A549 treated with CpdA at 1 μM for 4 hours (cell line): ENCODE measurements around the gene MSI1. TPM values are rescaled to one million over a fixed set of nuclear protein-coding genes. Genes with fewer than 3 reads are reported as not detected.

ENCODE experiments used
- total RNA-seq: library from RNA; stranded (reverse); fragments of 200-300 nt; extraction: Qiagen RNA extraction; gene quantifications from 5 replicates; pipeline ENCODE4 v1.2.3, GENCODE V29; 2022; ENCODE audit warnings: low read depth

The MSI1 gene
- total RNA-seq: 1.3 to 1.7 TPM (median 1.5 TPM) in 5 replicates

DNA sequence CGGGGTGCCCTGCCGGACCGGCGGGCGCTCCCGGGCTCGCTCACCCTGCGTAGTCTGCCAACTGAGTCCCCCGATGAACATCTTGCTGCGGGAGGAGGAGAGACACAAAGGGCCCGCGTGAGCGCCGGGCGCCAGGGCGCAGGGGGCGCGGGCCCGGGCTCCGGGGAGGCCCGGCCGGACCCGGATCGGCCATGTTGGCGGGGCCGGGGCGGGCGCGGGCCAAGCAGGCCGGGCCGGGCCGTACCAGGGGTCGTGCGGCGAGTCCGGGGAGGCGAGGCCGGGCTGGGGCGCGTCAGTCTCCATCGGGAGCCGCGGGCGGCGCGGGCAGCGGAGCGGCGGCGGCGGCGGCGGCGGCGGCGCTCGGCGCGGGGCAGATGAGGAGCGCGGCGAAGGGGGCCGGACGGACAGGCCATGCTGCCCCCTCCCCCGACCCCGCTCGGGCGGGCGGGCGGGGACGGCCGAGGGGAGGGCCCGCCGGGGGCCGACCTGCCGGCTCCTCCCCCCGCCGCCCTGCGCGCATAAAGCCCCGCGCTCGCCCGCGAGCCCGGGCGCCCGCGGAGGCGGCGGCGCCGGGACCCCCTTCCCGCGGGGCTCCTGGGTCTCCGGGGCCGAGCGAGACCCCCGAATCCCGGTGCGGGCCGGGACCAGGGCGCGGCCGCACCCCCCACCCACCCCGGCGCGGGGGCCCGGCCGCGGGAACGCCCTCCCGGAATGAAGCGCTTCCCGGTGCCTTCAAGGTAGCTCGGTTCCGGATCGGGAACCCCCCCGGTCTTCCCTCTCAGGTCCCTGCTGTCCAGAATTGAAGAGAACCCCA, at the start of gene MSI1:
TSS of gene MSI1 (minus strand) at position 376 of the 814 bp plus-strand sequence. CDS start at position 303, 73 bp downstream.

DNA sequence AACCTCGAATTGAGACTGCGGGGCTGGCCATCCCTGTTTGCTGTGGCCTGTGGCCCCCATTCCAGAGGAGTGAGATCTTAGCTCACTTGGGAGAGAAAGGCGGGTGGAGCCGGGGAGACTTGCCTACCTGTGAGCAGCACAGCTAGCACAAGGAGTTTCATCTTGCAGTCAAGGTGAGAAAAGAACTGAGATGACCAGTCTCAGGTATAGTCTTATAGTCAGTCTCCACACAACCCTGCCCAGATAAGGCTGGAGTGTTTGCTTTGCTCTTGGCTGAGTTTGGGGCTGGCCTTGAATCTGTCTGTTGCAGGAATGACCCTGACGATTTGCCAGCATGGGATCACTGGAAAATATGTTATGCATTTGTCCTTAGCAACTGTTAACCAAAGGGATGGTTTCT, 41.4 kb downstream of the MSI1 start, which contains the start of gene PLA2G1B:
TSS of gene PLA2G1B (minus strand) at position 187 of the 400 bp plus-strand sequence. CDS start at position 161, 26 bp downstream.

GRCh38 chr12:120301962-120302815, 66.8 kb downstream of the MSI1 start, which contains the start of gene SIRT4:
Gene SIRT4 (plus strand): TSS chr12:120302321. CDS start chr12:120303562, 1,241 bp downstream.

DNA sequence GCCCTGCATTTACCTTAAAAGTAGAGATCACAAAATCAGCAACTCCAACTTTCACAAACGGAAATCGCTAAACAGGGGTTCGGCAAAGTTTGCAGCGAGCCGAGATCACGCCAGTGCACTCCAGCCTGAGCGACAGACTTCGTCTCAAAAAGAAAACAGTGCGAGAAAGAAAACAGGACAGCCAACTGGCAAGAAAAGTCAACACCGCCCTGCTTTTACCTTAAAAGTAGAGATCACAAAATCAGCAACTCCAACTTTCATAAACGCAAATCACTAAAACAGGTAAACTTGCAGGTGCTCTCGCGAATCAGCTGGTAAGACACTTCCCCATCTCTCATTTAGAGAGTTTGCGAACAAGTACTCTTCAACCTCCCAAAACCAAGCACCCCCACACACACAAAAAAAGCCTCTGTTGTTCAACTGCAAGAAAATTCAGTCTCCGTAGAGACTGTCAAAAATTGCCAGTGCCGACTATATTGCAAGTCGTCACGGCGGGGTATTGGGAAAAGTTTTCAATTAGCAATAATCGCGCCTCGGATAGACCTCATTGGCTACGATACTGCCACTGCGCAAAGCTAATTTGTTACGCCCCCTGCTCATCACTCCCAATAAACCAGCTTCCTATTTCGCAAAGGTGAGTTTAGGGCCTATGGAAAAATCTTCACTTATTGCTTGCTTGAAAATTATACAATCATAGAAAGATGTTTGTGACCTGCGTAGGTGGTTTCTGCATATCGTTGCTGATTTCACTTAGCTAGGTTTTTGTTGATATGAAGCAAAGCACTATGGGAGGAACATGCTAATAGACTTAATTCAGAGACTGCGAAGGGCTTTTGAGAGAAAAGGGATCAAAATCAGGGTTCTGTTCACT, 76.1 kb downstream of the MSI1 start, which contains the start of gene RNU4-1:
TSS of gene RNU4-1 (minus strand) at position 577 of the 871 bp plus-strand sequence.

Other genes starting within 250 kb of the MSI1 start
- 55.0 to 65.6 TPM (median 55.6 TPM) in 5 replicates for gene GCN1, start 174.4 kb downstream of the MSI1 start, total RNA-seq
- gene RPLP0, start 168.1 kb downstream of the MSI1 start, total RNA-seq: 3,377 to 3,616 TPM (median 3,450 TPM) in 5 replicates
- 157 to 195 TPM (median 164 TPM) in 5 replicates for gene PXN, start 103.4 kb downstream of the MSI1 start, total RNA-seq
- gene RNU4-2, start 77.3 kb downstream of the MSI1 start, total RNA-seq: not detected in 5 replicates
- 18.3 TPM in 1 of 5 replicates, not detected in the others for gene RNU4-1, start 75.9 kb downstream of the MSI1 start, total RNA-seq
- 0.87 to 1.2 TPM (median 1.1 TPM) in 5 replicates for gene SIRT4, start 66.8 kb downstream of the MSI1 start, total RNA-seq
- not detected in 5 replicates for gene PLA2G1B, start 41.4 kb downstream of the MSI1 start, total RNA-seq
- gene COX6A1, start 68.9 kb upstream of the MSI1 start, total RNA-seq: 629 to 874 TPM (median 817 TPM) in 5 replicates
- 73.7 to 84.0 TPM (median 78.3 TPM) in 5 replicates for gene TRIAP1, start 77.2 kb upstream of the MSI1 start, total RNA-seq
- gene GATC, start 77.3 kb upstream of the MSI1 start, total RNA-seq: 23.9 to 27.3 TPM (median 25.2 TPM) in 5 replicates
- gene SRSF9, start 100.6 kb upstream of the MSI1 start, total RNA-seq: 191 to 237 TPM (median 218 TPM) in 5 replicates
- gene DYNLL1, start 126.9 kb upstream of the MSI1 start, total RNA-seq: 634 to 760 TPM (median 694 TPM) in 5 replicates
- gene COQ5, start 160.0 kb upstream of the MSI1 start, total RNA-seq: 26.4 to 30.7 TPM (median 28.3 TPM) in 5 replicates
- gene RNF10, start 165.2 kb upstream of the MSI1 start, total RNA-seq: 96.4 to 124 TPM (median 106 TPM) in 5 replicates
- gene POP5, start 212.2 kb upstream of the MSI1 start, total RNA-seq: 51.6 to 57.9 TPM (median 55.7 TPM) in 5 replicates